ENCODE results near the gene PLEKHG1. TPM values are rescaled to one million over a fixed set of nuclear protein-coding genes. Genes with fewer than 3 reads are reported as not detected.

PLEKHG1 gene
- total RNA-seq, 1 experiment from 2014 or later: 6.1 TPM

DNA sequence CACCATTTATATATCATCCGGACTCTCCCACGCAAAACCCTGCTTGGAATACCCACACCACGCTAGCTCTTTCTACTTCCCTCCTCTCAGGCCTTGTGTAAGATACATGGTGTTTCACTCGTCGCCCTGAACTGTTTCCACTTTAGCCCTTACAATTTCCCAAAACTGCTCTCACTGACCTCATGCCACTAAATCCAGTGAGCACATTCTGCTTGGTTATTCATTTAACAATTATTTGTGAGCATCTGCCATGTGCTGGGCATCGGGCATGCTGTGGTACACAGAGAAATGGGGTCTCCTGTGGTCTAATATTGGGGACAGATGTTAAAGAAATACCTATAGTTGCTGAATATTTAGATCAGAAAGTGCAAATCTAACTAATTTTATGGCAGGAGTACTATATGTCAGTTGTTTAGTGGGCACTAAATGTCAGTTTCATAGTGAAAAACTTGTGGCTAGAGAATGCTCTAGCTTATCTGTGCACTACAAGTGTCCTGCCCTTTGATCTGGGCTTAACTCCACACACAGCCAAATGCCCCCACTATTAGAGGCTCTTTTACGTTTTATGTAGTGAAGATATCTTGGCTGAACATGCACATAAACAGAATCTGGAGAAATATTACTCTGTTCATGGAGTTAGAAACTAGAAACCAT is 41.0 kb downstream of the PLEKHG1 start:
- no peak for DNase-seq (ENCODE audit: low read depth)

DNA sequence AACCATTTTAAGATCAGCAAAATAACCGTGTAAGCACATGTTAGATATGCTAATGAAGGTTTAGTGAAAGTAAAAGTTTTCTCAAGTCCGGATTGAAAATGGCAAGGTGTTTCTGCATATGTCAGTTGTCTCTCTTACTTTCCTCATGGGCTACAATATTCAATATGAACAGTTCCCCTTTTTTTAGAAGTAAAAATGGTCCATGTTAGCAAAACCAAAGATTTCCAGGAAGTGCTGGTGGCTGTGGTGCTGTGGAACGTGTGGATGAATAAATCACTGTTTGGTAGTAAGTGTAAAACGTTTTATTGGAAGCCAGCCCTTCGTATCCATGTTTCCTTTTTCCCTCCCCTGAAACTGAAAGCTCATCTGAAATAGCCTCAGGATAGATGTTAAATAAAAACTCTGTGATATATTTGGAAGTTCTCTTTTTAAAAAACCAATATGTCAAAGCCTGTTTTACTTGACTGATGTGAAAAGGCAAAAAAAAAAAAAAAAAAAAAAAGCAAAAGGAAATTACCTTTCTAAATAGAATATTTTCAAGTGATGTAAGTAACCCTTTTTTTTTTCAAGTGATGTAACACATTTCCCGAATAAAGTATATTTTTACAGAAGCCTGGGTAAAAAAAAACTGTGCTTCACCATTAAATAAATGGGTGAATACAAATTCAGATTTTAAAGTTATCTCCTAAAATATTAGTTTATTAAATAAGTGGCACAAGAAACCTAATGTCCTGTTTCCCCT is 41.9 kb downstream of the PLEKHG1 start:
- peak; percentile 48 for DNase-seq (ENCODE audit: low read depth)

DNA sequence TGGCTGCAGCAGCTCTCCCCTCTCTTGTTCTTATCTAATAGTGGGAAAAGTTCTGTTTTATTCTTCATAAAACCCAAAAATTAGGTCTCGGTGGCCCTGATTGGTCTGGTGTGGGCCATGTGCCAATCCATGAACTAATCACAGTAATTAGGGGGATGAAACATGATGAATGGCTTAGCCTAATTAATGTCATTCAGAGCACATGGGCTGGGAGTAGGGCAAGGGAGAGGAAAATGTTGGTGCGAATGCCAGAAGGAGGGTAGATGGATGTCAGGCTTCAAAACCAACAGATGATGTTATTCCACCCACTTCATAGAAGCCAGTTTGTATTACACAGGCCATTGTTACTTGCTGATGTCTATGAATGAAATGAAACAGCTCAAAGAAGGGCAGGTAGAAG is 46.5 kb downstream of the PLEKHG1 start:
- no peak for DNase-seq (ENCODE audit: low read depth)

DNA sequence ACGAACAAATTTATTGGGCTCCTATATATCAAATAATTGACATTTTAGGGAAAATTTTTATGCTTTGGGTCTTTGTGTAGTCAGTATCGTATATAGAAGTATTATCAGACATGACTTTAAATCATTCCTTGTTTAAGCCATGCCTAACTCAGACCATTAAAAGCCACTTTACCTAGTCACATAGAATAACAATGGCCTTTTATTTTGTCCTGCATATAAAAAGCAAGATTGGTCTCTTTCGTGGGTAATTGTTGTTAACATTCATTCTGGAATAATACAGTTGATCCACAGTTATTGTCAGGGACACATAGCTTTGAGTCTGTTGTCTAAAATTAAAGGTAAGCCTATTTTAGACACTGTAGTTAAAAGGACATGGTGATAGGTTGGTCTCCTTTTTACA is 47.4 kb downstream of the PLEKHG1 start:
- no peak for DNase-seq (ENCODE audit: low read depth)

Other genes with a start within 250 kb of the PLEKHG1 start
- gene IYD, start 230.9 kb upstream of the PLEKHG1 start, total RNA-seq (2014; rRNA removed; shearing (Covaris generic)): under 0.01 TPM in 1 of 2 replicates, not detected in the other

Data from Daoy (cell line).